Measurements from ENCODE around the gene SOD2. TPM values are rescaled to one million over a fixed set of nuclear protein-coding genes. Genes with fewer than 3 reads are reported as not detected.

Gene SOD2
- total and polyA plus RNA-seq, 9 of the 15 experiments (the other 6 are each of a cell fraction or from before 2014, with no cell fraction given) = 39.8 to 140 (median 95.8) TPM

- TF ChIP-seq ZBTB11 (CRISPR knock-in tag; IDR thresholded peaks at IDR 0.05) (peak in 1 of 3 experiments; percentile 57; a peak in 1 of 6 replicates), FUS (optimal IDR thresholded peaks at IDR 0.05; ENCODE audit: low read depth, low read length) (peak; percentile 61), CSDE1 (IDR thresholded peaks at IDR 0.05) (peak in 1 of 2 experiments; percentile 59; a peak in 1 of 4 replicates), ZNF592 (IDR thresholded peaks at IDR 0.05) (peak; percentile 97), BRD4 (IDR thresholded peaks at IDR 0.05) (peak; percentile 72; the same call in 1 of the 2 replicates), IRF1 (CRISPR knock-in tag; IDR thresholded peaks at IDR 0.05; ENCODE audit: borderline replicate concordance) (peak; percentile 89; the same call in 1 of the 2 replicates), ZBTB49 (CRISPR knock-in tag; IDR thresholded peaks at IDR 0.05; ENCODE audit: borderline replicate concordance) (peak; percentile 99), ZNF717 (CRISPR knock-in tag; IDR thresholded peaks at IDR 0.05) (no peak), IRF9 (tag; IDR thresholded peaks at IDR 0.05) (no peak), SMAD3 (CRISPR knock-in tag; conservative IDR thresholded peaks at IDR 0.05) (peak; percentile 66; the same call in 1 of the 2 replicates), RBM17 (IDR thresholded peaks at IDR 0.05; ENCODE audit: borderline replicate concordance, low read depth, low read length) (no peak), ZBTB17 (CRISPR knock-in tag; IDR thresholded peaks at IDR 0.05) (peak; percentile 59; the same call in 1 of the 2 replicates), L3MBTL2 (IDR thresholded peaks at IDR 0.05) (peak; percentile 100)
Observed at GRCh38 chr6:159726918-159727716, 34.1 kb upstream of the SOD2 start, which contains the start of gene WTAP (continued).
